Measurements from ENCODE around the gene LCA5.

DNA sequence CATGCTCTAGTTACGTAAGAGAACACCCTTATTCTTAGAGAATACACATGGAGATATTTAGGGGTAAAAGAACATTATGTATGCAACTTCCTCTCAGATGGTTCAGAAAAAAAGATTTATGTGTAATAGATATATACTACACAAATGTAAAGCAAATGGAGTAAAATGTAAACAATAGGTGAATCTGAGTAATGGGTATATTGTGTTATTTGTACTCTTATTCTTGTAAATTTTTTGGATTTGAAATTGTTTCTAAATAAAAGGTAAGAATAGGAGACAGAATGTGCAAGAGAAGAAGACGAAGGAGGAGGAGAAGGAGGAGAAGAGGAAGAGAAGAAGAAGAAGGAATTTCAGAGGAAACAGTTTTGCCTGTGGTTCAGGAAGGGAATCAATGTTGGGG, 22.5 kb upstream of the LCA5 start:
- no peak for TF ChIP-seq CTCF (IDR thresholded peaks at IDR 0.05; ENCODE audit: borderline replicate concordance, extremely low read depth, low read length, poor library complexity, severe bottlenecking)
- TF ChIP-seq EZH2 (IDR thresholded peaks at IDR 0.05; ENCODE audit: borderline replicate concordance, low read depth, low read length, severe bottlenecking), result no peak
